Type B pancreatic cell (in vitro differentiated cells): ENCODE data around the gene RCAN1. TPM values are rescaled to one million over a fixed set of nuclear protein-coding genes. Genes with fewer than 3 reads are reported as not detected.
A peak's percentile ranks its signal among the peaks of the same experiment; 100 is the strongest.

ENCODE experiments used
- DNase-seq: peaks from one replicate; pipeline ENCODE4 v3.0.0; 2021; ENCODE audit warnings: mixed read lengths; ENCODE audit not compliant: unreplicated experiment; ENCODE audit errors: extremely low spot score
- H3K27ac Mint-ChIP-seq: 2 replicates; pipeline ENCODE4 v1.8.0; 2021; ENCODE audit warnings: mild to moderate bottlenecking, mixed read lengths
- H3K27me3 Mint-ChIP-seq: 2 replicates; pipeline ENCODE4 v1.8.0; 2021; ENCODE audit warnings: mixed read lengths
- H3K36me3 Mint-ChIP-seq: 2 replicates; pipeline ENCODE4 v1.8.0; 2021; ENCODE audit warnings: mixed read lengths
- H3K4me1 Mint-ChIP-seq: one replicate; pipeline ENCODE4 v1.8.0; 2021; ENCODE audit warnings: mixed read lengths; ENCODE audit not compliant: unreplicated experiment
- H3K4me3 Mint-ChIP-seq: 2 replicates; pipeline ENCODE4 v1.8.0; 2021; ENCODE audit warnings: mild to moderate bottlenecking, mixed read lengths
- H3K9me3 Mint-ChIP-seq: 2 replicates; pipeline ENCODE4 v1.8.0; 2021; ENCODE audit warnings: mixed read lengths
- total RNA-seq: library from RNA; stranded (reverse); gene quantifications from 2 replicates; pipeline ENCODE4 v1.2.1, GENCODE V29; 2021; ENCODE audit warnings: low replicate concordance
- TF ChIP-seq, protein P1 (sequence below): fragments of 200-600 bp; sonication (generic); conservative IDR thresholded peaks from 2 replicates; pipeline ENCODE4 v1.5.0; 2021; ENCODE audit warnings: antibody characterized with exemption, mild to moderate bottlenecking

Gene RCAN1
- total RNA-seq, 1 donor from 2014 or later = 16.5 TPM

DNA sequence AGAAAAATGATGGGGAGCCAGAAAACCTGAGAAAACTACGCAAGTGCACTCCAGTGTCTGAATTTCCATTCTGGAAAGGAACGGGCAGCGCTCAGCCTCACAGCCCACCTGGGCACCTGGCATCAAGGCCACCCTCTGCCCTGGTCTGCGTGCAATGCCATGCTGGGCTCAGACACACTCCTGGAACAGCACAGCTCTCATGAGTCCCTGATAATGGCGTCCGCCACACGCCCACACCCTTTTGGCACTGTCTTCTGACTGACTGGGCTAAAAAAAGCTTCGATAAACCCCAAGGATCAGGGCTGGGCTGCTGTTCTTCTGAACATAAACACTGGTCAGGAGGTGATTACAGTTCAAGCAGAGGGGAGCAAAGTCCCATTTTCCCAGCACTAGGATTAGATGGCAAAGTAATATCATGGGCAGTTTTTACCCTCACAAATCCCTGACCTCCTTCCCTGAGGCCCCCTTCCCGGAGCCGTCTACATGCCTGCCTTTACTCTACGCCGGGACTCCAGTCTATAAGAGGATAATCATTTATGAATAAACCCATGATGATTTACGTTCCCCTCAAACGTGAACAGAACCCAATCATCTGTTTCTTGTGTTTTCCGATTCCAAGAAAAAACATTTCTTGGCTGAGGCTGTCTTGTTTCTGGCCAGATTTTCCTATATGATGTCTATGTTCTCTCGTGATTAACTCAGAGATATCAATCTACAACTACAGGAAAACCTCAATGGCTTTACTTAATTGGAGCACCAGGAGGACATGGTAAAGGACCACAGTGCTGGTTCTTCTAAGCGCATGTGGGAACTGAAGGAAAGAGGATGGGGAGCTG, 22.6 kb downstream of the RCAN1 start:
- H3K9me3 Mint-ChIP-seq = no peaks in the 10 kb centered on the region
- H3K4me1 Mint-ChIP-seq = peaks cover 5% of the 10 kb centered on the region
- peaks cover 3% of the 10 kb centered on the region for H3K36me3 Mint-ChIP-seq
- TF ChIP-seq, protein P1, sequence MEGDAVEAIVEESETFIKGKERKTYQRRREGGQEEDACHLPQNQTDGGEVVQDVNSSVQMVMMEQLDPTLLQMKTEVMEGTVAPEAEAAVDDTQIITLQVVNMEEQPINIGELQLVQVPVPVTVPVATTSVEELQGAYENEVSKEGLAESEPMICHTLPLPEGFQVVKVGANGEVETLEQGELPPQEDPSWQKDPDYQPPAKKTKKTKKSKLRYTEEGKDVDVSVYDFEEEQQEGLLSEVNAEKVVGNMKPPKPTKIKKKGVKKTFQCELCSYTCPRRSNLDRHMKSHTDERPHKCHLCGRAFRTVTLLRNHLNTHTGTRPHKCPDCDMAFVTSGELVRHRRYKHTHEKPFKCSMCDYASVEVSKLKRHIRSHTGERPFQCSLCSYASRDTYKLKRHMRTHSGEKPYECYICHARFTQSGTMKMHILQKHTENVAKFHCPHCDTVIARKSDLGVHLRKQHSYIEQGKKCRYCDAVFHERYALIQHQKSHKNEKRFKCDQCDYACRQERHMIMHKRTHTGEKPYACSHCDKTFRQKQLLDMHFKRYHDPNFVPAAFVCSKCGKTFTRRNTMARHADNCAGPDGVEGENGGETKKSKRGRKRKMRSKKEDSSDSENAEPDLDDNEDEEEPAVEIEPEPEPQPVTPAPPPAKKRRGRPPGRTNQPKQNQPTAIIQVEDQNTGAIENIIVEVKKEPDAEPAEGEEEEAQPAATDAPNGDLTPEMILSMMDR = no peak
- no peaks in the 10 kb centered on the region for H3K27me3 Mint-ChIP-seq
- DNase-seq = no peak
- no peak overlapping the region for H3K27ac Mint-ChIP-seq
- no peak overlapping the region for H3K4me3 Mint-ChIP-seq

DNA sequence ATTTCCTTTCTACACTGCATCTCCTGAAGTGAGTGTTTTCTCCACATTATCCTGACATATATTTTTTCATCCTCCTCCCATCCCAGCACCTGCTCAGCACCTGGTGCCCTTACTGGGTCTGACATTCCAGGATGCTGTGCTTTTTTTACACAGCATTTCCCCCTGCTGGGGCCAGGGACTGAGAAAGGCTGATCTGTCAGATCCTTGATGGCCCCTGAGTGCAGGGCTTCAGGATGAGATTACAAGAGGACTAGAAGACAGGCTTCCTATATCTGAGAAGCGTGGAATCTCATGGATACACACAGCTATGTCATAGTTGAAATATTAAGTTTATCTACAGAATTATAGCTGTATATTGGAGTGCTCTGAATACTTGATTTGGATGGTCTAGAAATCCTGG, 24.4 kb downstream of the RCAN1 start:
- Mint-ChIP-seq H3K27ac (no peak overlapping the region), H3K36me3 (peaks cover 3% of the 10 kb centered on the region), H3K4me3 (no peak overlapping the region)

DNA sequence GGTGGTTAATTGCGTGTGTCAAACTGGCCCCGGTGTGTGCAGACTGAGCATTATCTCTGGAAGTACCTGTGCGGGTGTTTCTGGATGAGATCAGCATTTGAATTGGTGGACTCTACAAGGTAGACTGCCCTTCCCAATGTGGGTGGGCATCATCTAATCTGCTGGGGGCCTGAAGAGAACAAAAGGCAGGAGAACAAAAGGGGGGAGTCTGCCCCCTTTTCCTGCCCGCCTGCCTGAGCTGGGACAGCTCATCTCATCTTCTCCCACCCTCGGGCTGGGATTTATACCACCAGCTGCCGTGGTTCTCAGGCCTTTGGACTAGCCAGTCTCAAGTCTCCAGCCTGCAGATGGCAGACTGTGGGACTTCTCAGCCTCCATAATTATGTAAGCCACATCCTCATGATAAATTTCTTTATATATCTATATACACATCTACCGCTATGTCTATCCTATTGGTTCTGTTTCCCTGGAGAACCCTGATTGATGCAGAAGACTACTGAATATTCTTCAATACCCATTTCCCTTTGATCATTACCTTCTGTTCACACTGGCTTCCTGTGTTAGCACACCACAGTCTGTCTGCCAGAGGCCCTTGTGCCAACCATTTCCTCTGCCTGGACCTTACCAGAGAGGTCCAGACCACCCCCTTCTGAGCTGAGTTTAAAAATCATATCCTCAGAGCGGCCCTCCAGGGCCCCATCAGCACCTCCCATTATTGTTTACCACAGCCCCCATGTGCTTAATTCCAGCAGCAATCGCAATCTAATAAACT, 25.2 kb downstream of the RCAN1 start:
- H3K4me1 Mint-ChIP-seq = peaks cover 5% of the 10 kb centered on the region
- H3K36me3 Mint-ChIP-seq = peaks cover 3% of the 10 kb centered on the region
- no peaks in the 10 kb centered on the region for H3K9me3 Mint-ChIP-seq
- H3K27ac Mint-ChIP-seq = no peak overlapping the region
- H3K27me3 Mint-ChIP-seq = no peaks in the 10 kb centered on the region
- TF ChIP-seq, protein P1 = no peak
- DNase-seq = no peak
- H3K4me3 Mint-ChIP-seq = no peak overlapping the region

More for the DNA sequence above, 24.4 kb downstream of the RCAN1 start:
- no peaks in the 10 kb centered on the region for H3K27me3 Mint-ChIP-seq
- no peaks in the 10 kb centered on the region for H3K9me3 Mint-ChIP-seq
- DNase-seq = no peak
- peaks cover 5% of the 10 kb centered on the region for H3K4me1 Mint-ChIP-seq
- TF ChIP-seq, protein P1 = no peak

DNA sequence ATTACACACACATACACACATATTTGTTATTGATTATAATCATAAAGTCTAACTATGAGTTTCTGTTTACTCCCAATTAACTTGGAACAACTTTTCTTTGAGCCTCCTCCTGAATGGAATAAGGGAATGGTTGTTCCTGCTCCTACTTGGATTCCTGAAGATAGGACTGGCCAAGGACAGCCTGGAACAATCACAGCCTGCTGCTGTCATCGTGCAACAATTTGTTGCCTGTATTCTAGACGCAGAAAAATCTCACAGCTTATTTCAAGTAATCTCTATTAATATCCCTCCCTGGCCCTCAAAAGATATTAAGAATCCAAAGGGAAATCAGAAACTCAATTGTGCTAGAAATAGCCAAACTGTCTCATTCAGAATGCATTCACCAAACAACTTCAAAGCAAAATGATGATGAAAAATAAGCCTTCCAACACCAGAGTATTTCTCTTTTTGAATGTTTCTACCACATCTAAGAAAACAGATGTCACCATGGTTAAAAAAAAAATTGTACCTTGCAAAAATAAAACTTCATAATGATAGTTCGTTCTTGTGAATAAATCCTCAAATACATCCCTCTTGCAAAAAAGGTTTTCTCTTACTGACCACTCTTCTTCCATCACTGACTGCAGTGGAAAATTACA, 30.9 kb downstream of the RCAN1 start:
- Mint-ChIP-seq H3K4me3 (no peak overlapping the region), H3K27me3 (no peaks in the 10 kb centered on the region), H3K4me1 (no peaks in the 10 kb centered on the region), H3K27ac (no peak overlapping the region), H3K36me3 (no peaks in the 10 kb centered on the region), H3K9me3 (no peaks in the 10 kb centered on the region)
- DNase-seq = no peak
- TF ChIP-seq, protein P1 = no peak

DNA sequence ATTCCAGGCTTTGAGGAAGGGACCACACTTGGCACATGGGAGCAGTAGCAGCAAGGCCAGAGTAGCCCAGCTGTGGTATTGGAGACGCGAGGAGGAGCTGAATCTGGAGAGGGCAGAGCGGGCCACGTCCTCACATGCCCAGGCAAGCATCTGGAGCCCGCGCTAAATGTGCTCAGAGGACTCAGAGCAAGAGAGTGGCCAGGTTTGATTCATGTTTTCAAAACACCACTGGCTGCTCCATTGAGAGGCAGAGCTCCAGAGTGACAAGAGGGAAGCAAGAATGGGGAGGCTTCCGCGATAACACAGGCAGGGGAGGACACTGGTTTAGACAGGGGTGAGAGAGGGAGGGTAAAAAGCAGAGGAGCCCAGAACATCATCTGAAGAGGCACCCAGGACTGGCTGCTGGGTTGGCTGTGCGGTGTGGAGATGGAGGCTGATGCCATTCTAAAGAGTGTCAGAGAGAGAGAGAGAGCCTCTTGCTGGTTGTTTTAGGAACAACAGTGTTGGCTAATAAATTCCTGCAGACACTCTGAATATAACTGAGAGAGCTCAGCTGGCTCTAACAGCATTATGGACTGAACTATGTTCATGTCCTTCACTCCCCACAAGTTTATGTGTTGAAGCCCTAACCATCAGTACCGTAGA, 32.3 kb downstream of the RCAN1 start:
- no peaks in the 10 kb centered on the region for H3K4me1 Mint-ChIP-seq
- TF ChIP-seq, protein P1 = peak; percentile 67
- no peak overlapping the region for H3K27ac Mint-ChIP-seq
- DNase-seq = no peak
- no peaks in the 10 kb centered on the region for H3K27me3 Mint-ChIP-seq
- no peak overlapping the region for H3K4me3 Mint-ChIP-seq
- no peaks in the 10 kb centered on the region for H3K36me3 Mint-ChIP-seq
- H3K9me3 Mint-ChIP-seq = no peaks in the 10 kb centered on the region
